GM19452 (cell line): ENCODE measurements around the gene SCD5.

Experiments
- ATAC-seq: cut with Tn5 transposase; IDR thresholded peaks from one replicate; pipeline ENCODE4 v1.9.1; 2021; ENCODE audit not compliant: unreplicated experiment

SCD5 gene

GRCh38 chr4:82599336-82599735 is 199.3 kb downstream of the SCD5 start:
- ATAC-seq: no peak

- ATAC-seq: no peak
These were observed 204.1 kb downstream of the SCD5 start for GRCh38 chr4:82594456-82594855.

GRCh38 chr4:82593411-82593810 is 205.2 kb downstream of the SCD5 start:
- ATAC-seq: no peak

- no peak for ATAC-seq
These were observed 206.0 kb downstream of the SCD5 start for GRCh38 chr4:82592639-82593038.

- ATAC-seq: no peak
These were observed 207.0 kb downstream of the SCD5 start for GRCh38 chr4:82591592-82591991.

- ATAC-seq: no peak
These were observed 208.8 kb downstream of the SCD5 start for GRCh38 chr4:82589756-82590155.

GRCh38 chr4:82588771-82589270 is 209.8 kb downstream of the SCD5 start:
- no peak for ATAC-seq

GRCh38 chr4:82587826-82588540 is 210.6 kb downstream of the SCD5 start:
- no peak for ATAC-seq

- ATAC-seq: no peak
These were observed 212.7 kb downstream of the SCD5 start for GRCh38 chr4:82585690-82586435.

GRCh38 chr4:82584931-82585330 is 213.7 kb downstream of the SCD5 start:
- no peak for ATAC-seq

GRCh38 chr4:82583897-82584587 is 214.6 kb downstream of the SCD5 start:
- no peak for ATAC-seq

- ATAC-seq: no peak
These were observed 218.7 kb downstream of the SCD5 start for GRCh38 chr4:82579932-82580331.
